Keratinocyte (primary cell): ENCODE results near the gene FBXL2. TPM values are rescaled to one million over a fixed set of nuclear protein-coding genes. Genes with fewer than 3 reads are reported as not detected.

Experiments used
- DNase-seq: peaks from one replicate; pipeline ENCODE4 v3.0.0-alpha.2; 2011; ENCODE audit warnings: low read depth, missing footprints, low spot score
- FAIRE-seq: peaks from 2 replicates; lab custom pipeline; 2011; peaks lifted over from hg19 to GRCh38; lab: Jason Lieb, UNC
- H2AFZ ChIP-seq: 2 replicates; pipeline ENCODE4 v1.6.0; 2012; ENCODE audit warnings: low read length, control low read depth, inconsistent platforms; ENCODE audit not compliant: control insufficient read depth
- H3K27ac ChIP-seq: 2 replicates; pipeline ENCODE4 v1.5.1; 2011; ENCODE audit warnings: low read length; ENCODE audit not compliant: control insufficient read depth, insufficient read depth
- H3K27me3 ChIP-seq: 3 replicates; pipeline ENCODE4 v1.6.0; 2011; ENCODE audit warnings: low read length; ENCODE audit not compliant: control insufficient read depth, insufficient read depth; ENCODE audit errors: extremely low read depth
- H3K36me3 ChIP-seq, 2 experiments: 2 replicates in 1 of 2; 3 replicates in 1 of 2; pipeline ENCODE4 v1.5.1; 2011; ENCODE audit warnings: low read length in 2 of 2, mild to moderate bottlenecking in 1 of 2; ENCODE audit not compliant: control insufficient read depth in 2 of 2, insufficient read depth in 2 of 2; ENCODE audit errors: extremely low read depth in 1 of 2
- H3K4me1 ChIP-seq: 3 replicates; pipeline ENCODE4 v1.5.1; 2011; ENCODE audit warnings: low read length; ENCODE audit not compliant: control insufficient read depth, insufficient read depth; ENCODE audit errors: extremely low read depth
- H3K4me2 ChIP-seq: 3 replicates; pipeline ENCODE4 v1.6.0; 2011; ENCODE audit warnings: low read depth, low read length; ENCODE audit not compliant: control insufficient read depth, insufficient read depth; ENCODE audit errors: extremely low read depth
- H3K4me3 ChIP-seq, 3 experiments: fragments of 200-600 bp in 1 of 3; sonication (generic) in 1 of 3; 2 replicates in 2 of 3; 3 replicates in 1 of 3; pipeline ENCODE4 v1.5.1; 2011 to 2016; ENCODE audit warnings: low read length in 3 of 3, mild to moderate bottlenecking in 3 of 3, control low read depth in 2 of 3, inconsistent platforms in 1 of 3, low read depth in 1 of 3, mixed read lengths in 1 of 3, mixed run types in 1 of 3, moderate library complexity in 1 of 3; ENCODE audit not compliant: control insufficient read depth in 2 of 3, insufficient read depth in 2 of 3; ENCODE audit errors: extremely low read depth in 1 of 3
- H3K79me2 ChIP-seq: 2 replicates; pipeline ENCODE4 v1.6.0; 2012; ENCODE audit warnings: low read length; ENCODE audit not compliant: control insufficient read depth, insufficient read depth
- H3K9ac ChIP-seq: 3 replicates; pipeline ENCODE4 v1.6.0; 2011; ENCODE audit warnings: low read length; ENCODE audit not compliant: control insufficient read depth, insufficient read depth; ENCODE audit errors: extremely low read depth
- H3K9me1 ChIP-seq: 3 replicates; pipeline ENCODE4 v1.6.0; 2011; ENCODE audit warnings: low read length; ENCODE audit not compliant: control insufficient read depth, insufficient read depth; ENCODE audit errors: extremely low read depth
- H3K9me3 ChIP-seq: 2 replicates; pipeline ENCODE4 v1.5.1; 2012; ENCODE audit warnings: low read depth, low read length; ENCODE audit not compliant: control insufficient read depth
- H4K20me1 ChIP-seq: 3 replicates; pipeline ENCODE4 v1.6.0; 2011; ENCODE audit warnings: low read length; ENCODE audit not compliant: control insufficient read depth, insufficient read depth; ENCODE audit errors: extremely low read depth
- CTCF ChIP-seq, 3 experiments: IDR thresholded peaks in 1 of 3; conservative IDR thresholded peaks in 1 of 3; optimal IDR thresholded peaks in 1 of 3; 2 replicates in 2 of 3; 3 replicates in 1 of 3; pipeline versions ENCODE3 to v1.5.1; 2011; ENCODE audit warnings: low read length in 3 of 3, mild to moderate bottlenecking in 3 of 3, moderate library complexity in 2 of 3, control low read depth in 1 of 3, inconsistent platforms in 1 of 3; ENCODE audit not compliant: insufficient read depth in 2 of 3; ENCODE audit errors: extremely low read depth in 1 of 3
- EZH2 ChIP-seq: IDR thresholded peaks from one replicate; pipeline ENCODE4 v1.6.1; 2012; ENCODE audit warnings: inconsistent platforms, mild to moderate bottlenecking, low read length, moderate library complexity
- dilution Hi-C: fragments of 300-500 bp; cut with MboI; formaldehyde crosslinking; loops from one replicate; pipeline ENCODE4 v1.7.0; 2020; ENCODE audit warnings: low sequenced_read_pairs; ENCODE audit not compliant: extremely low pct_ligation_motif_present
- polyA plus RNA-seq, 5 experiments: library from polyadenylated mRNA; depleted of rRNA in 3 of 5; stranded (reverse) in 3 of 5; stranded (forward) in 1 of 5; unstranded in 1 of 5; fragments of >200 nt; gene quantifications; 1 replicate in 1 of 5; 2 replicates in 3 of 5; 3 replicates in 1 of 5; pipeline versions ENCODE4 v1.2.1 to v1.2.3, GENCODE V29; 2011 to 2012; ENCODE audit warnings: missing spikeins in 2 of 5, low read depth in 1 of 5, low replicate concordance in 1 of 5

FBXL2 gene
- polyA plus RNA-seq, 1 donor (not counting 4 experiments of a cell fraction or from before 2014, with no cell fraction given): 25.9 TPM

- H3K4me2 ChIP-seq: no peak overlapping the region
- no peaks in the 10 kb centered on the region for H3K9me1 ChIP-seq
- H3K27me3 ChIP-seq: no peaks in the 10 kb centered on the region
- no peak overlapping the region for H3K27ac ChIP-seq
- TF ChIP-seq EZH2: no peak
- TF ChIP-seq CTCF (optimal IDR thresholded peaks at IDR 0.05 in 1 of 3, IDR thresholded peaks at IDR 0.05 in 1 of 3, conservative IDR thresholded peaks at IDR 0.05 in 1 of 3; ENCODE audit: extremely low read depth in 1 of 3, insufficient read depth in 2 of 3, low read length in 3 of 3): no peak
- H4K20me1 ChIP-seq: no peaks in the 10 kb centered on the region
- no peak overlapping the region for H3K9ac ChIP-seq
- no peaks in the 10 kb centered on the region for H3K79me2 ChIP-seq
- no peak overlapping the region for H2AFZ ChIP-seq
- H3K4me3 ChIP-seq: no peak overlapping the region
- H3K9me3 ChIP-seq: no peaks in the 10 kb centered on the region
- H3K4me1 ChIP-seq: no peaks in the 10 kb centered on the region
- dilution Hi-C loops: no loop called here
- peaks cover 23 to 32% of the 10 kb centered on the region in 2 experiments for H3K36me3 ChIP-seq
- DNase-seq (no peak), FAIRE-seq (no peak)
Observed at GRCh38 chr3:33380653-33381052, 103.4 kb downstream of the FBXL2 start.

DNA sequence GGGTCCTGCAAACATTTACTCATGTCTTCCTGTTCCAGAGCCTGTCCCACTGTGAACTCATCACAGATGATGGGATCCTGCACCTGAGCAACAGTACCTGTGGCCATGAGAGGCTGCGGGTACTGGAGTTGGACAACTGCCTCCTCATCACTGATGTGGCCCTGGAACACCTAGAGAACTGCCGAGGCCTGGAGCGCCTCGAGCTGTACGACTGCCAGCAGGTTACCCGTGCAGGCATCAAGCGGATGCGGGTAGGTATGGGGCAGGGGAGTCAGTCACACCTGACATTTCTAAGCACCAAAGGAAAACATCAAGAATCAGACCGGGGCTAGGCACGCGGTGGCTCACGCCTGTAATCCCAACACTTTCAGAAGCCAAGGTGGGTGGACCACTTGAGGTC lies 106.7 kb downstream of the FBXL2 start:
- H3K4me2 ChIP-seq: no peak overlapping the region
- H3K36me3 ChIP-seq: peaks cover 18 to 36% of the 10 kb centered on the region in 2 experiments
- H3K9me3 ChIP-seq: no peaks in the 10 kb centered on the region
- H3K9me1 ChIP-seq: no peaks in the 10 kb centered on the region
- no peak overlapping the region for H3K9ac ChIP-seq
- no peaks in the 10 kb centered on the region for H3K27me3 ChIP-seq
- H3K4me3 ChIP-seq: no peak overlapping the region
- no peak overlapping the region for H3K27ac ChIP-seq
- no peak overlapping the region for H2AFZ ChIP-seq
- no peaks in the 10 kb centered on the region for H3K79me2 ChIP-seq
- no peak for FAIRE-seq
- dilution Hi-C loops: no loop called here
- TF ChIP-seq EZH2: no peak
- TF ChIP-seq CTCF (optimal IDR thresholded peaks at IDR 0.05 in 1 of 3, IDR thresholded peaks at IDR 0.05 in 1 of 3, conservative IDR thresholded peaks at IDR 0.05 in 1 of 3; ENCODE audit: extremely low read depth in 1 of 3, insufficient read depth in 2 of 3, low read length in 3 of 3): no peak
- H4K20me1 ChIP-seq: no peaks in the 10 kb centered on the region
- no peaks in the 10 kb centered on the region for H3K4me1 ChIP-seq
- DNase-seq: no peak
